ENCODE measurements around the gene SLC25A20.
A peak's percentile ranks its signal among the peaks of the same experiment; 100 is the strongest.

The SLC25A20 gene

GRCh38 chr3:48897460-48898376, 964 bp downstream of the SLC25A20 start:
- no peak for DNase-seq

GRCh38 chr3:48896936-48897335, 1.7 kb downstream of the SLC25A20 start:
- DNase-seq, result no peak

GRCh38 chr3:48894516-48894915, 4.2 kb downstream of the SLC25A20 start:
- DNase-seq, result no peak

DNA sequence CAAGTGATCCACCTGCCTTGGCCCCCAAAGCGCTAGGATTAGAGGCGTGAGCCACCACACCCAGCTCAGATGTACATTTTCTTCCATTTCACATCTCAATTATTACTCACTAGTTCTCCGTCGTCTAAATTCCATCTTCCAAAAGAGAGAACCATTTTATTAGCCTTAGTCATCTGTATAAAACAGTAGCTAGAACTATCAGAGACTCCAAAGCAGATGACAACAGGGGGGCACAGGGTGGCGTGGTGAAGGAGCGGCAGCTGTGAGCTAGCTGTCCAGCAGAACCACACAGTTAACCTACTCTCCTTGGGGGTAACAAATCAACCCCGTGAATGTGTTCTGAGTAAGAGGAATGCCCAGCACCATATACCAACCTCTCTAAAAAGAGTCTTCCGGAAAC, 7.1 kb downstream of the SLC25A20 start:
- no peak for DNase-seq

- DNase-seq, result no peak
These were observed 12.9 kb downstream of the SLC25A20 start for GRCh38 chr3:48885753-48886152.

- DNase-seq, result no peak
These were observed 17.0 kb downstream of the SLC25A20 start for GRCh38 chr3:48881652-48882114.

DNA sequence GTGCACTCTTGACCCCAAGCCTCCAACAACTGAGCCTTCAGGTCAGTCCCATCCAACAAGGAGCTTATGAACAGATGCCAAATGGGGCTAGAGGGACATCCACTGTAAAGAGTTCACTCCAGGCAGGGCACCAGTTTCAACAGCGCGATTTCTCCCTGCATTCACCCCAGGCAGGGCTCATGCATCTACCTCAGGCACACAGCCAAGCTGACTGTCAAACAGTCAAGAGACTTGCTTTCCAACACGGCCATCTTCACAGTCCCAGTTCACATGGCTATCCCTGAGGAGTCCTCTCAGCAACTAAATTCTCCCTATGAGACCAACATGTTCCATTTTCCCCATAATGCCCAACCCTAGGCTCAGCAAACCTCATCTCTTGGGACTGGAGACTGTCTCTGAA, 17.7 kb downstream of the SLC25A20 start:
- DNase-seq, result no peak

GRCh38 chr3:48879994-48880377, 18.7 kb downstream of the SLC25A20 start:
- no peak for DNase-seq

GRCh38 chr3:48879307-48879993, 19.2 kb downstream of the SLC25A20 start:
- no peak for DNase-seq

- no peak for DNase-seq
These were observed 21.0 kb downstream of the SLC25A20 start for GRCh38 chr3:48877671-48878070.

DNA sequence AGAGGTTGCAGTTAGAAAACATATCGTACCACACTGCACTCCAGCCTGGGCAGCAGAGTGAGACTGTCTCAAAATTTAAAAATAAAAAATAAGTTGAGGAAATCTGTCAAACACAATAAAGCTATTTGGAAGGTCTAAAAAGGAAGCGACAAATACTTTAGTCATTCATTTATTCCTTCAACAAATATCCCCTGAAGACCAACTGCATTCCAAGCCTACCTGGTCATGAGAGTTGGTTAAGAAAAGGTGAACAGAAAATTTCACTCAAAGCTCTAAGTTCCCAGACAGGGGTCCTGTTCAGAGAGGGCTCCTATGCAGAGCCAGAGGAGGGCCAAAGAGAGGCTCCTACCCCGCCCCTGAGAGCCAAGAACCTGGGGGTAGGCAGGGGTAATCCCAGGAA, 35.6 kb downstream of the SLC25A20 start:
- DNase-seq, result no peak

- DNase-seq, result no peak
These were observed 39.5 kb downstream of the SLC25A20 start for GRCh38 chr3:48859206-48859605.

DNA sequence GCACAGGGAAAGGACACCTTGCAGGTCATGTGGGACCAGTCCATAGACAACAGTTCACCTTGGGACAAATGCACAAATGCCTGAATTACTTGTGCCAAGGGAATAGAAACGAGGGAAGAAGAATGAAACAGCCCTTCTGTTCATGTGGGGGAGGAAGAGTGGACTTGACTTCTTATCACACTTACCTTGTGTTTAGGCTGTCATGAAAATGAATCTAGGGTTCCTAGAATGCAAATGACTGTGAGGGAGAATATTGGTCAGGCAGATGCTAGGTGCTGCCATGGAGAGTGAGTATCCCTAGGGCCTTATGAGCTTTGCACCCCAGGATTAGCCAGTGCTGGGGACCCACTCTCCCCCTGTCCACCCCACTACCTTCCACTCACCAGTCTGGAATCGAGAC, 40.0 kb downstream of the SLC25A20 start:
- DNase-seq, result no peak

GRCh38 chr3:48857641-48858040, 41.0 kb downstream of the SLC25A20 start:
- no peak for DNase-seq

DNA sequence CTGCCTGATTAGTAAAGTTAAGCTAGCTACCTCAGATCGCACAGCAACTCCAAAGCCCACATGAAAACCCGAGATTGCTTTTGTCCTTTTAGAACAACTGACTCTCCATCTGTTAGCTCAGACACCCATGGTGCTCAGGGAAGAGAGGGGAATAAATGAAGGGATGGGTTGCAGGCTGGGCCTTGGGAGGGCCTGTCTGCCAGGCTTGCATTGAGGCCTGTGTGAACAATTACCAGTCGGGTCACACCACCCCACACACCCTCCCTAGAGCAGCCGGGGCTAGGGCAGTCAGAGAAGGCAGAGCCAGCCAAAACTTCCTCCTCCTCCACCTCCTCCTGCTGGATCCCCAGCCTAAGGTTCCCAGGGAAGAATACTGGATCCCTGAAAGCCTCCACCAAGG, 42.2 kb downstream of the SLC25A20 start:
- no peak for DNase-seq

DNA sequence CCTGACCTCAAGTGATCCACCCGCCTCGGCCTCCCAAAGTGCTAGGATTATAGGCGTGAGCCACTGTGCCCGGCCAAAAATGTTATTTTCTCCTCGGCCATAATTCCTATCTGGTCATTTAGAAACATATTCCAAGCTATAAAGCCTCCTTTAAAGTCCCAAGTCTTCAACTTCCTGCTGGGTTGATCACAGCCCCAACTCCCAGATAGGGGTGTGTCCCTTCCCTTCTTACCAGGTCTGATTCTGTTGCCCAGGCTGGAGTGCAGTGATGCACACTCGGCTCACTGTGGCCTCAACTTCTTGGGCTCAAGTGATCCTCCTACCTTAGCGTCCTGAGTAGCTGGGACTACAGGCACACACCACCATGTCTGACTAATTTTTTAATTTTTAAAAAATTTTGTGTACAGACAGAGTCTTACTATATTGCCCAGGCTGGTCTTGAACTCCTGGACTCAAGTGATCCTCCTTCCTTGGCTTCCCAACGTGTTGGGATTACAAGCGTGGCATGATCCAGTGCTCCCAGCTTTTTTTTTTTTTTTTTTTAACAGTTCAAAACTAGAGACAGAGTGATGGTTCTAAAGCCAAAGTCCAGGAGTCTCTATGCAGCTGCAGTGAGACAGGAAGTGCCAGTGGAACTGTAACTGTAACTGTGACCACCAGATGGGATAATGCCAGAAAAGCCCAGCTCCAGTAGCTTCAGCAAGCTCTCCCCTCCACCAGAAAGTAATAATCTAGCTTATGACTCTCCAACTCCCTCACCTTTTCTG, 42.8 kb downstream of the SLC25A20 start:
- no peak for DNase-seq

DNA sequence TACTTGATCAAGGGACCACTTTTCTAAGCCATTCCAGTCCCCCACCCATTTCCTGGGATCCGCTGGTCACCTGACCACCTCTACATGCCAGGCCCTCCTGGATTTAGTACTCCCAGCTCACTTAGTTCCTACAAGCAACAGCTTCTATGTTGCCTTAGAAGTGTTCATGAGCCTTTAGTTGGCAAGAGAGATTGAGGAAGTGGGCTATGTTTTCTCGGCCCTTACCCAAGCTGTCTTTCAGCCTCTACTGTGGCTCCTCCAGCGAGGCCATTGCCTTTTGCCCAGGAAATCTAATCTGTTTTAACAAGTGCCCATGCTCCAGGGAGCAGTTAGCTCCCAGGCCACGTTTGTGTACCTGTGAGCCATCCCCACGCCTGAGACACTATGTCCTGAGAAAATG, 46.5 kb downstream of the SLC25A20 start:
- DNase-seq, result no peak

DNA sequence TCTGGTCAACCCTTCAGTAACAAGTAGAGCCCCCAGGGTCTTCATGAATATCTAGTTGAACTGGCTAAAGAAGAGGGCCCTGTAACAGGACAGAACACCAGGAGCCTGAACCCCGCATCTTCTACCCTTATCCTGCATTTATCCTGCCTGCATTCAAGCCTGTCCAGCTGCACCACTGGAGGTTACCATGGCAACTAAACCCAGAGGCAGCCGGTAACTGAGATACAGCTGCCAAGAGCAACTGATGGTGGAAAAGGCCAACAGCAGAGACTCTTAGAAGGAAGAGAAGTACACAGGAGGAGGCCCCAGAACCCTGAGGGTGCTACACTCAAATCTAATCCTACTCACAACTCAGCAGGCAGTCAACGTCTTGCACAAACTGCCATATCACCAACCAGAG, 47.3 kb downstream of the SLC25A20 start:
- peak; percentile 14 for DNase-seq

GRCh38 chr3:48848816-48849515, 49.7 kb downstream of the SLC25A20 start:
- DNase-seq, result no peak

DNA sequence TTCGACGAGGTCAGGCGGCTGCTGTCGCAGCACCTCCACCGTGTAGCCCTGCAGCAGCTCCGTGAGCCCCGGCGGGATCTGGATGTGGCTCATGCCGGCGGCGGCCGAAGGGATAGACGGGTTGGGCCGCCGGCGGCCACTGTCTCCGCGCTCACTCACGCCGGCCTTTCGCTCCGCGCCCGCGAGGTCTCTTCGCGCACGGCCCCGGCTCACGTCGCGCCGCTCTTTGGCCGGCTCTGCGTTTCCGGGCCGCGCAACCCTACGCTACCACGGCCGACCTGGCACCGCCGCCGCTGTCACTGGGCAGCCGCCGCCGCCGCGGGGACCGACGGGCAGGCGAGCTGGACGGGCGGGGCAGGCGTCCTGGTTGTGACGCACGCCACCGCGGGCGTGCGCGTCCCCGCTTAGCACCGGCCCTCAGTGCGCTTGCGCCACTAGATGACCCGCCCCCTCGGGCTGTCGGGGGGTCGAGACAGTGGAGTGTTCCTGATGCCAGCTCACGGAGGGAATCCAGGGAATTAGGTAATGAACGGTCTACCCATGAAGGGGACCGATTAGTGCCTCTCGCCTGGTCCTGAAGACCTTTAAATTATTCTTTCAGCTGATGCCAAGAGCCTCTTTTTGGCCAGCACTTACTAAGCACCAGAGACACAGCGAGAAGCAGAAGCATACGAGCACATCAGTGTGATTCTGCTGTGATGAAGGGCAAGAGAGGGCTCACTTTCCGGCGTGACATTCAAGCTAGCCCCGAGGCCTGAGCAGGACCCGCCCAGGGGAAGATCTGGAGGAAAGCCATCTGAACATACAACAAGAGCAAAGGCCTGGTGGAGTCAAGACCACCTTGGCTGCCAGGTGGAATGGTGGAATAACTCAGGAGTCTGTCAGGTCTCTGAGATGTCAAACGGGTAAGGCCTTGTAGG, 50.9 kb downstream of the SLC25A20 start, which contains the start of gene PRKAR2A:
PRKAR2A (minus strand) TSS at position 371 of the 920 bp plus-strand sequence; CDS start at position 93, 278 bp downstream.
- peak; percentile 87 for DNase-seq

- peak; percentile 72 for DNase-seq
These were observed 51.6 kb downstream of the SLC25A20 start for GRCh38 chr3:48847053-48847503.

Data from fibroblast of skin of right quadriceps (primary cell).